NB4 (cell line): Measurements from ENCODE around the gene GABBR2.

Source experiments
- MYC ChIP-seq: IDR thresholded peaks from 2 replicates; pipeline ENCODE4 v1.6.1; 2011; ENCODE audit warnings: low read depth, low read length
- POLR2A ChIP-seq: IDR thresholded peaks from 2 replicates; pipeline ENCODE4 v1.6.1; 2011; ENCODE audit warnings: mild to moderate bottlenecking; ENCODE audit not compliant: insufficient read length; ENCODE audit errors: extremely low read depth
- TF ChIP-seq, protein P1 (sequence below): IDR thresholded peaks from one replicate; pipeline ENCODE4 v1.5.1; 2012; ENCODE audit warnings: low read depth, low read length

DNA sequence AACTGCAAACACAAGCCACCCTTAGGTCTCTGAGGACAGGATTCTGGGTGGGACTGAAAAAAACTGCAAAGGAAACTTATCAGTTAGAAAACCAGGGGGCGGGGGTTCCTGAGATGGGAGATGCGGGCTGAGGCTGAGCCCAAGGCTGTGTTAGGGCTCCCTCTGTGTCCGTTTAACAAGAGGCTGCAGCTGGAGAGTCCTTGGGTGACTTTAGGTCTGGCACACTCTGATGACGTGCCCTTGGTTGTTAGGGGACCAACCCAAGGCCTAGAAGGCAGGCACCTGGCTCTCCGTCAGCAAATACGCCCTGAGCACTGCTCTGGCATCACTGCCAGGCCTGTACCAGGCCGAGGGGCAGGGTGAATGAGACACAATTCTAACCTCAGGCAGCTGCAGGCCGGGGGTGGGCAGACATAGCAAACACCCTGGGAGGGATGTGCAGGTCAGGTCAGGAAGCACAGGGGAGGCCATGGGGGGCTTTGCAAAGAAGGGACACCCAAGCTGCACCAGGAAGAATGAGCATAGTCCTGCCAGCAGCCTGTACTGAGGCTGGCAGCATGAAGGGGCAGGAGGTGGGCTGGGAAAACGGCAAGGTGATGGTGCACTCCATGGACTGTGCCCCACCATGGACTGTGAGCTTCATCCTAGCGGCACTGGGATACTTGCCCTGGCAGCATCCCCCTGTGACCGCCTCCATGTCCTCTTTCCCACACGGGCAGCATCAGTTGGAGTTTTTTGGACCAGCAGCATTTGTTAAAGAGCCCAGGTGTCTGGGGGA lies 137.9 kb downstream of the GABBR2 start:
- TF ChIP-seq MYC, result no peak
- TF ChIP-seq, protein P1, sequence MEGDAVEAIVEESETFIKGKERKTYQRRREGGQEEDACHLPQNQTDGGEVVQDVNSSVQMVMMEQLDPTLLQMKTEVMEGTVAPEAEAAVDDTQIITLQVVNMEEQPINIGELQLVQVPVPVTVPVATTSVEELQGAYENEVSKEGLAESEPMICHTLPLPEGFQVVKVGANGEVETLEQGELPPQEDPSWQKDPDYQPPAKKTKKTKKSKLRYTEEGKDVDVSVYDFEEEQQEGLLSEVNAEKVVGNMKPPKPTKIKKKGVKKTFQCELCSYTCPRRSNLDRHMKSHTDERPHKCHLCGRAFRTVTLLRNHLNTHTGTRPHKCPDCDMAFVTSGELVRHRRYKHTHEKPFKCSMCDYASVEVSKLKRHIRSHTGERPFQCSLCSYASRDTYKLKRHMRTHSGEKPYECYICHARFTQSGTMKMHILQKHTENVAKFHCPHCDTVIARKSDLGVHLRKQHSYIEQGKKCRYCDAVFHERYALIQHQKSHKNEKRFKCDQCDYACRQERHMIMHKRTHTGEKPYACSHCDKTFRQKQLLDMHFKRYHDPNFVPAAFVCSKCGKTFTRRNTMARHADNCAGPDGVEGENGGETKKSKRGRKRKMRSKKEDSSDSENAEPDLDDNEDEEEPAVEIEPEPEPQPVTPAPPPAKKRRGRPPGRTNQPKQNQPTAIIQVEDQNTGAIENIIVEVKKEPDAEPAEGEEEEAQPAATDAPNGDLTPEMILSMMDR, result no peak
- TF ChIP-seq POLR2A, result no peak
